ENCODE results near the gene PPP6R1. TPM values are rescaled to one million over a fixed set of nuclear protein-coding genes. Genes with fewer than 3 reads are reported as not detected.

Gene PPP6R1
- 26.5 and 38.0 TPM in 2 replicates for total RNA-seq (2014; rRNA removed; shearing (Covaris generic))

DNA sequence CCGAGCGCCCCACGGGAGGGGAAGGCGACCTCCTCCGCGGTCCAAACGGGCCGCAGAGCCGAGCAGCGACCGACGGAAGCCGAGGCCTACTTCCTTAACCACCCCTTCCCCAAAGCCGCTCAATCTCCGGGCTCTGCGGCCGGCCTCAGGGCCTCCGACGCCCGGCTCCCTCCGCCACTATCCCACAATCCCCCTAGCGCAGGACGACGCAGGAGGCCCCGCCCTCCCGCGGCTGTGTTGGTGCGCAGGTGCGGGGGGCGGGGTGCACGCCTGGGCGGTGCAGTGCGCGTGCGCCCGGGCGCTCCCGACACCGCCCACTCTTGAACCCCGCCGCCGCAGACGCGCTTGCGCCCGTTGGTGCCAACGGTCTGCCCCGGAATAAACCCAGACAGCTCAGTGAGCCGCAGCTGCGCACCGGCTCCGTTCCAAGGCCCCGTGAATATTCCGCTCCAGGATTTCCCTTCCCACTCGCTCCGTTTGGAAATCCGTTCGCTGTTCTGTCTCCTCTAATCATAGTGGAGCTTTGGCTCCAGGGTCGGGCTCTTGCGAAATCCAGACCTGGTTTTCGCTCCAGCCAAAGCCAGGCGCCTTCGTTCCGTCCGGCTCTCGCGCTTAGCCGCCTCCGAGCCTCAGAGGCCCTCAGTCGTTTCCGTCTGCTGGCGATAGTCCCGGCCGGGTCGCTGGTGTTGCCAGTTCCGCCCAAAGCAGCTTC, at the start of gene PPP6R1:
PPP6R1 (minus strand) TSS at position 190 of the 712 bp plus-strand sequence. CDS start 11,914 bp downstream, outside the sequence.
- DNase-seq (ENCODE audit: low read depth): peak; percentile 100

DNA sequence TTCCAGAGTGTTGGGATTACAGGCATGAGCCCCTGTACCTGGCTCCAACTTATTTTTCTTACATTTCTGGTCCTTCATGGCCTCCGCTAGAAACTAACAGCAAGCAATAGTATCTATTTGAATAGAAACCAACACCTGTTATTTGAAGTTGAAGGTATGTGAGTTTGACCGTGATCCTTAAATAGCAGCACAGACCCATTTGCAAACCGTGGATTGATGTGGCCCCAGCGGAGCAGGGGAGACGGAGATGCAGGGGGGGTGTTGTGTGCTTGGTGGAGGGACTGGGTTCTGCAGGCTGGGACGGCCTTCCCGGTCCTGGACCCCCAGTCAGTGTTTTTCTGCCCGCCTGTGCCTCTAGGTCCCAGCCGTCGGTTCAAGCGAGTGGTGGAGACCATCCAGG, 49.5 kb upstream of the PPP6R1 start:
- no peak for DNase-seq (ENCODE audit: low read depth)

GRCh38 chr19:55306712-55307111, 47.9 kb upstream of the PPP6R1 start:
- DNase-seq (ENCODE audit: low read depth): no peak

DNA sequence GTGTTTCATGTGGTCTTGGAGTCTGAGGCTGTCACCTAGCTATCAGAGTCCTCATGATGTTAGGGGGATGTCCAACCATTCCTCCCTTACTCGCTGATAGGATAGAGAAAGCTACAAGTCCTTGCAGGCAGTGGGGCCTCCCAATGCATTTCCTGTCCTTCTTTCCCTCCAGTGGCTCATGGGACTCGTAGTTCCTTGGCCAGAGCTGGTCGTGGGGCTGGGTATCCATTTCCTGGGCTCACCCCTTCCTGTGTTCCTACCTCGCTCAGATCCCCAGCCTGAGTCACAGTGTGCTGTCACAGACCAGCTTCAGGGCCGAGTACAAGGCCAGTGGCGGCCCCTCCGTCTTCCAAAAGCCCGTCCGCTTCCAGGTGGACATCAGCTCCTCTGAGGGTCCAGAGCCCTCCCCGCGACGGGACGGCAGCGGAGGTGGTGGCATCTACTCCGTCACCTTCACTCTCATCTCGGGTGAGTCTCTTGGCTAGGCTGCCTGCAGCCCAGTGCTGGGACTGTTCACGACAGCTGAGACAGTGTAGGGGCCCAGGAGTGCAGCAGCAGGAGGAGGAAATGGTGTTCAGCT, 47.3 kb upstream of the PPP6R1 start:
- peak; percentile 49 for DNase-seq (ENCODE audit: low read depth)

DNA sequence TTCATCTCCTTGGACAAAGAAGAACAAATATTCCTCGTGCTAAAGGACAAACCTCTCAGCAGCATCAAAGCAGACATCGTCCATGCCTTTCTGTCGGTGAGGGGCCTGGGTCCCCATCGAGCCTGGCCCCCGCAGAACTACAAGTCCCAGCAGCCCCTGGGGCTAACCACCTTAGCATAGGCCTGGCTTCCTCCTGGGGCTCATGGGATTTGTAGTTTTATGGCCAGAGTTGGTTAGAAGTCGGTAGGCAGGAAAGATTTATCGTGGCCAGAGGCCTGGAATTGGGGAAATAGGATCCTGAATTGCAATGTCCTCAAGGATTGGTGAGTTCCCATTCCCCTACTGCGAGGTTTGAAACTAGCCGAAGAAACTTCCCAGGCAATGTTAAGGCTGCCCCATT, 46.7 kb upstream of the PPP6R1 start:
- DNase-seq (ENCODE audit: low read depth): peak; percentile 36

GRCh38 chr19:55304980-55305379, 46.2 kb upstream of the PPP6R1 start:
- no peak for DNase-seq (ENCODE audit: low read depth)

DNA sequence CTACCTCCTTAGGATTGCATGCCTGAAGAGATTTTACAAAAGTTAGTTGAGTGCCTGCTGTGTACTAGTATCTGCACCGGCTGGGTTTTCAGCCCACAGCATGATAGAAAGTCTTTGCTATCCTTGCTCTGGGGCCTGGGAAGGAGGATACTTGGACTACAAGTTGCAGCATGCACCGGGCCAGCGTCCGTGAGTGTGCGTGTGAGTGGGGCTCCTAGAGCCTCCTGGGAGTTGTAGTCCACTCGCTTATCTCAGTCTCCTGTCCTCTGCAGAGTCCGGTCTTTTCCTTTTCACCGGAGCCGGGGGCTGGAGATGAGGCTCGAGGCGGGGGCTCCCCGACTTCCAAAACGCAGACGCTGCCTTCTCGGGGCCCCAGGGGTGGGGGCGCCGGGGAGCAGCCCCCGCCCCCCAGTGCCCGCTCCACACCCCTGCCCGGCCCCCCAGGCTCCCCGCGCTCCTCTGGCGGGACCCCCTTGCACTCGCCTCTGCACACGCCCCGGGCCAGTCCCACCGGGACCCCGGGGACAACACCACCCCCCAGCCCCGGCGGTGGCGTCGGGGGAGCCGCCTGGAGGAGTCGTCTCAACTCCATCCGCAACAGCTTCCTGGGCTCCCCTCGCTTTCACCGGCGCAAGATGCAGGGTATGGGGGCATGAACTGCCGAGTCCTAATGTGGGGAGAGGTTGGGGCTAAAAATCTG, 45.6 kb upstream of the PPP6R1 start:
- peak; percentile 52 for DNase-seq (ENCODE audit: low read depth)

DNA sequence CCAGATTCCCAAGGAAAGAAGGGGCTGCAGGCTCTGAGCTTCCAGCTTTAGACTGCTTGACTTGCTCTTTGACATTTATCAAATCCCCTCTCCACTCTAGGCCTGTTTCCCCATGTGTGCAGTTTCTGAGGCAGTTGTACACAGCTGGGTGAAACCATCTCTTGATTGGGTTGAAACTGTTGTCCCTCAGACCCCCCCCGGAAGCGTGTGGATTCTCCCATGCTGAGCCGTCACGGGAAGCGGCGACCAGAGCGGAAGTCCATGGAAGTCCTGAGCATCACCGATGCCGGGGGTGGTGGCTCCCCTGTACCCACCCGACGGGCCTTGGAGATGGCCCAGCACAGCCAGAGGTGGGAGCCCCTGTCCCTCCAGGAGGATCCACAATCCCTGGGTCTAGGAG, 44.7 kb upstream of the PPP6R1 start:
- no peak for DNase-seq (ENCODE audit: low read depth)

- DNase-seq (ENCODE audit: low read depth): no peak
Observed at GRCh38 chr19:55302318-55302703, 43.5 kb upstream of the PPP6R1 start.

DNA sequence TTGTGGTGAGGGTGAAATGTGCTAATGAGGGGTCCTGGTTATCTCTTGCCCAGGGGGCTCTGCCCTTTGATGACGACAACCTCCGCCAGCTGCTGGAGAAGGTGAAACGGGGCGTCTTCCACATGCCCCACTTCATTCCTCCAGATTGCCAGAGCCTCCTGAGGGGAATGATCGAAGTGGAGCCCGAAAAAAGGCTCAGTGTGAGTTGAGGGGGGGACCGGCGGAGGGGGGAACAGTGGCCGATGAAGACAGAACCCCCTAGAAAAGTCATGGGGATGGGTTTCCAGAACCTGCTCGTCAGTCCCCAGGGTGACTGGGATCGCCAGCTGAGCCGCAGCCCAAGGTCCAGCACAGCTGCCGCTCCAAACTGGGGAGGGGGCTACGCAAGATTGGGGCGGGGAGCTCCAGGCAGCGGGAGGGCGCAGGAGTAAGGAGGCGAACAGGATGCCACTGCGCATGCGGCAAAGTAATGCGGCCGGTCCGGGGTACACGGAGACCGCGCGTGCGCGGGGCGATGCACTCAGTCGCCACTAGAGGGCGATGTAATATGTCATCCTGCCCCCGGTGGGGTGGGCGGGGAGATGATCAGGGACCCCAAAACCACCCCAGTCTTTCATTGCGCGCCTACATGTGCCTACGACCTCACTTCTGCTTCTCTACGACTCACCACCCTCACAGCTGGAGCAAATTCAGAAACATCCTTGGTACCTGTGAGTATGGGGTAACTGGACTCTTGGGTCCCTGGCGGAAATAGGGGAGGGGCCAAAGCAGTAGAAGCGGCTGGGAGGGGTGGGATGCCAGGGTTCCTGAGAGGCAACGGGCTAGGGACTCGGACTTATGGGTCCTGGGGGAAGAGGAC, 42.9 kb upstream of the PPP6R1 start:
- peak; percentile 87 for DNase-seq (ENCODE audit: low read depth)

- DNase-seq (ENCODE audit: low read depth): no peak
Observed at GRCh38 chr19:55300886-55301458, 42.2 kb upstream of the PPP6R1 start.

DNA sequence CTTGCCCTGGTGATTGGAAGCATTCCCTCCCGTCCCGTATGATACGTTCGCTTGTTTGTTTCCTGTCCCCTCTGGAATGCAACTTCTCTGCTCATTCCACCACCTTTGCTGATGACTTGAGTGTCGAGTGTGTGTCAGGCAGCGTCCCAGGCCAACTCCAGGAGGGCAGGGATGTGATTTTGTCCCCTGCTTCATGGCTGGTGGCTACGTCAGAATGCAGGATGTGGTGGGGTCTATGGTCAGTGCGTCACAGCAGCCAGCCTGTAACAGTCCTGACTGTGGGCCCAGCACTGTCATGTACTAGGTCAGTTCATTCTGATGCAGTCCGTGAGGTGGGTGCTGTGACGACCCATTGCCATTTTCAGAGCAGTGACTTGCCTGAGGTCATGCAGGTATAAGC, 41.2 kb upstream of the PPP6R1 start:
- no peak for DNase-seq (ENCODE audit: low read depth)

- no peak for DNase-seq (ENCODE audit: low read depth)
Observed at GRCh38 chr19:55297267-55297666, 38.5 kb upstream of the PPP6R1 start.

DNA sequence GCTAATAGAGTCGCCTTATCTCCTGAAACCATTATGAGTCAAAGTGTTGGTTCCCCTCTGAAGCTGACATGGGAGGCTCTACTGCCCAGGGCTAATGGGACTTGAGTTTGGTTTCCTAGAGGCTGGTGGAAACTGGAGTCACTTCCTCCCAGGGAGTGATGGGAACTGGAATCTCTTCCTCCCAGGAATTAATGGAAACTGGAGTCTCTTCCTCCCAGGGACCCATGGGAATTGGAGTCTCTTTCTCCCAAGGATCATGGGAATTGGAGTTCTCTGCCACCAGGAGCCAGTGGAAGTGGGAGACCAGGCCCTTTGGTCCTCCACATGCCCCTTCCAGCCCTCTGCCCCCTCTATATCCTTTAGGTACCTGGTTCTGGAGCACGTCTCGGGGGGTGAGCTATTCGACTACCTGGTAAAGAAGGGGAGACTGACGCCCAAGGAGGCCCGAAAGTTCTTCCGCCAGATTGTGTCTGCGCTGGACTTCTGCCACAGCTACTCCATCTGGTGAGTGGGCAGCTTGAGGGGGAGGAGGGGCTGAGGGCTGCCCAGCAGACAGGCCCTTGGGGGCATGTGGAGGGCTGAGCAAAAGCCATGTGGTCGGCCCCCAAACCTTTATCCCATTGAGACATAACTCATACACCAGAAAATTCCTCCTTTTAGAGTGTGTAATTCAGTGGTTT, 30.4 kb upstream of the PPP6R1 start:
- no peak for DNase-seq (ENCODE audit: low read depth)

GRCh38 chr19:55287361-55288079, 28.7 kb upstream of the PPP6R1 start:
- no peak for DNase-seq (ENCODE audit: low read depth)

DNA sequence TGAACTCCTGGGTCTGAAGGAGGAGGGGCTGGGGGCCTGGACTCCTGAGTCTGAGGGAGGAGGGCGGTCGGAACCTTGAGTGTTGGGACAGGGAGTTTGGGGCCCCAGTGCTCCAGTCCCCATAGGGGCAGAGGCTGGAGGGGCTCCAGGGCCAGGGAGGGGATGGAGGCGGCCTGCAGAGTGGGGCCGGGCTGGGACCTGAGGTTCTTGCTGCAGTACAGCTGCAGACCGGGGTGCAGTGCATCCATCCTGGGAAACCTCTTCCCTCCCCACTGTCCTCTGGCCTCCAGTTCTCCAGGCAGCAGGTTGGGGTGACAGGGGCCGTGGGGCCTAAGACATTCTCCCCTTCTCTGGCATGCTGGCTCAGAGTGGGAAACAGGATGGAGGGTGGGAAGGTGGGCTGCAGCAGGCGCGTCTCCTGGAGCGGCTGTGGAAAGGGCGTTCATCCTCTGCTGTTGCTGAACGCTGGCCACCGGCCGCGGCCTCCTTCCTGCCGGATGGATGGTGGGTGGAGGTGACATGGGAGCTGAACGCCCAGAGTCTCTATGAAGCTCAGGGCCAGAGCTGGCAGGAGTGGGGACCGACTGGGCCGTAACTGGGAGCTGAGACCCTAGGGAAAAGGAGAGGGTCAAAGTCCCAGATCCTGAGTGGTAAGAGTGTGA, 26.5 kb upstream of the PPP6R1 start:
- no peak for DNase-seq (ENCODE audit: low read depth)

DNA sequence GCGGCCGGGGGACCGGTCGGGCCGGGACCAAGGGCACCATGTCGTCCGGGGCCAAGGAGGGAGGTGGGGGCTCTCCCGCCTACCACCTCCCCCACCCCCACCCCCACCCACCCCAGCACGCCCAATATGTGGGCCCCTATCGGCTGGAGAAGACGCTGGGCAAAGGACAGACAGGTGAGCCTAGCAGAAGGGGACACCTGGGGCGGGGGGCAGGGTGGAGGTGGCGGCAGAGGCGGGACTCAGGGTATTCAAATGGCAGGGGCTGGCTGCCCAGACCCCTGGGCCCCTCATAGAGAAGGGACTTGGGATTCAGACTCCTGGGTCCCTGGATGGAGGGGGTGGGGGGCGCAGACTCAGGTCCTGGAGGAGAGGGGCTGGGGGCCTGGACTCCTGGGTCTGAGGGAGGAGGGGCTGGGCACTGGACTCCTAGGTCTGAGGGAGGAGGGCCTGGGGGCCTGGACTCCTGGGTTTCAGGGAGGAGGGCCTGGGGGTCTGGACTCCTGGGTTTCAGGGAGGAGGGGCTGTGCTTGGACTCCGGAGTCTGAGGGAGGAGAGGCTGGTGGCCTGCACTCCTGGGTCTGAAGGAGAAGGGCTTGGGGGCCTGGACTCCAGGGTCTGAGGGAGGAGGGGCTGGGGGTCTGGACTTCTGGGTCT, 25.7 kb upstream of the PPP6R1 start:
- no peak for DNase-seq (ENCODE audit: low read depth)

DNA sequence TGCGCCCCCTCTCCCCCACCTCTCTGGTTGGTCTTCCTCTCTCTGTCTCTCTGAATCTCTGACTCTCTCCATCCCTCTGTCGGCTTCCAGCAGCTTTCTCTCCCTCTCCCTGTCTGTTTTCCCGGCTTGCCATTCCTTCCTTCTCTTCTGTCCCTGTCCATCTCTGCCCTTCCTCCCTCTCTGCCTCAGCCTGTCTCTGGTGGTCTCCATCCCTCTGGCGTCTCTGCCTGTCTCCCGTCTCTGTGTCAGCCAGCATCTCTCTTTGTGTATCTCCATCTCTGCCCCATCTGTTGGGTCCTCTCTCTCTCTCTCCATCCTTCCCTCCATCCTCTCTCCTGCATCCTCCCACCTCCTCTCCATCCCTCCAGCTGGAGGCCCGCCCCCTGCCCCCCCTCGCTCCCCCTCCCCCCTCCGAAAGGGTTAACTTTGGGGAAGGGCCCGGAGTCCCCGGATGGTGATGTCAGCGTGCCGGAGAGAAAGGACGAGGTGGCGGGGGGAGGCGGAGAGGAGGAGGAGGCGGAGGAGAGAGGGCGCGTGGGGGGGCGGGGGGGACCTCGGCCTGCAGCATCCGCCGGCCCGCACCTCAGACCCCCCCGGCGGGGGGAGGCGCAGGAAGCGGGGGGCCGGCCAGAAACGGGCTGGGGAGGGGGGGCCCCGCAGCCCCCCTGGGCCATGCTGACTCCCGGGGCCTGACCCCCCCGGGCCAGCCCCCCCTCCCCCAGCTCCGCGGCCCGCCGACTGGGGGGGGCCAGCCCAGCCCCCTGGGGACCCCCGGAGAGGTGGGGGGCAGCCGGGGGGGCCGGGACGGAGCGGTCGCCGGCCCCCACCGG, 24.9 kb upstream of the PPP6R1 start, which contains the start of gene BRSK1:
BRSK1 (plus strand) TSS at position 450 of the 830 bp plus-strand sequence. CDS start 446 bp downstream, outside the sequence.
- peak; percentile 64 for DNase-seq (ENCODE audit: low read depth)

All from Daoy (cell line).